H1 (cell line): ENCODE measurements around the gene CACNB4. TPM values are rescaled to one million over a fixed set of nuclear protein-coding genes. Genes with fewer than 3 reads are reported as not detected.

Experiments
- CTCF ChIA-PET: fragments of 300-600 bp; sonication (Branson Sonifier 250); formaldehyde crosslinking; loops from one replicate; lab custom pipeline; 2021; ENCODE audit not compliant: partially characterized antibody; lab: Charles Lee
- POLR2A ChIA-PET: fragments of 300-600 bp; sonication (Branson Sonifier 250); formaldehyde crosslinking; loops from one replicate; lab custom pipeline; 2021; ENCODE audit warnings: inconsistent platforms; ENCODE audit not compliant: partially characterized antibody; lab: Charles Lee
- DNase-seq, 2 experiments: peaks; one replicate each; pipeline versions ENCODE4 v3.0.0 to v3.0.0-alpha.2; 2010 to 2022; ENCODE audit warnings: low spot score in 2 of 2, low read depth in 1 of 2, mixed read lengths in 1 of 2
- FAIRE-seq: peaks from 2 replicates; lab custom pipeline; 2011; peaks lifted over from hg19 to GRCh38; lab: Jason Lieb, UNC
- H2AFZ ChIP-seq: 2 replicates; pipeline ENCODE4 v1.8.1; 2012; ENCODE audit warnings: low read length, inconsistent platforms
- H2AK5ac ChIP-seq: 2 replicates; pipeline ENCODE4 v1.6.1; 2013; ENCODE audit warnings: low read depth, low read length
- H2BK120ac ChIP-seq: replicated peaks from 2 replicates; pipeline ENCODE3; 2013; ENCODE audit warnings: low read depth, low read length, inconsistent platforms
- H2BK12ac ChIP-seq: 2 replicates; pipeline ENCODE4 v1.6.1; 2013; ENCODE audit warnings: low read depth, low read length
- H2BK15ac ChIP-seq: 2 replicates; pipeline ENCODE4 v1.6.1; 2013; ENCODE audit warnings: low read length
- H2BK20ac ChIP-seq: 2 replicates; pipeline ENCODE4 v1.6.1; 2013; ENCODE audit warnings: low read length
- H2BK5ac ChIP-seq: 2 replicates; pipeline ENCODE4 v1.6.1; 2013; ENCODE audit warnings: low read depth, low read length
- H3K14ac ChIP-seq: 2 replicates; pipeline ENCODE4 v1.6.1; 2013; ENCODE audit warnings: inconsistent platforms; ENCODE audit not compliant: insufficient read length
- H3K18ac ChIP-seq: 2 replicates; pipeline ENCODE4 v1.6.1; 2013; ENCODE audit warnings: low read length; ENCODE audit errors: extremely low read depth
- H3K23ac ChIP-seq: 2 replicates; pipeline ENCODE4 v1.6.1; 2013; ENCODE audit warnings: inconsistent platforms; ENCODE audit not compliant: insufficient read length
- H3K23me2 ChIP-seq: 2 replicates; pipeline ENCODE4 v1.6.1; 2013; ENCODE audit warnings: low read depth, low read length
- H3K27ac ChIP-seq: 2 replicates; pipeline ENCODE4 v1.6.1; 2011; ENCODE audit warnings: low read depth, low read length, inconsistent platforms
- H3K27me3 ChIP-seq, 4 experiments: replicated peaks in 1 of 4; 1 replicate in 1 of 4; 2 replicates in 3 of 4; pipeline versions ENCODE4 v1.6.1 to v1.8.1; 2011 to 2013; ENCODE audit warnings: low read length in 3 of 4, mild to moderate bottlenecking in 3 of 4, inconsistent platforms in 2 of 4, mixed read lengths in 2 of 4, moderate library complexity in 1 of 4; ENCODE audit not compliant: control insufficient read depth in 3 of 4, insufficient read depth in 3 of 4; ENCODE audit errors: extremely low read depth in 1 of 4
- H3K36me3 ChIP-seq, 4 experiments: 2 replicates each; pipeline versions ENCODE4 v1.6.1 to v1.8.1; 2011 to 2013; ENCODE audit warnings: mild to moderate bottlenecking in 4 of 4, low read length in 3 of 4, moderate library complexity in 2 of 4, control low read depth in 1 of 4, inconsistent platforms in 1 of 4; ENCODE audit not compliant: insufficient read depth in 4 of 4, control insufficient read depth in 2 of 4
- H3K4ac ChIP-seq: replicated peaks from 2 replicates; pipeline ENCODE3; 2013; ENCODE audit warnings: low read length, low read depth, mixed read lengths, inconsistent platforms; ENCODE audit not compliant: insufficient read length
- H3K4me1 ChIP-seq, 4 experiments: replicated peaks in 1 of 4; 1 replicate in 1 of 4; 2 replicates in 3 of 4; pipeline versions ENCODE4 v1.6.1 to v1.8.1; 2011 to 2013; ENCODE audit warnings: low read length in 3 of 4, inconsistent platforms in 2 of 4, mixed read lengths in 1 of 4; ENCODE audit not compliant: insufficient read depth in 4 of 4, control insufficient read depth in 3 of 4
- H3K4me2 ChIP-seq, 2 experiments: 2 replicates each; pipeline versions ENCODE4 v1.6.1 to v1.8.1; 2011 to 2013; ENCODE audit warnings: low read depth in 2 of 2, low read length in 2 of 2, control low read depth in 1 of 2, inconsistent platforms in 1 of 2, mild to moderate bottlenecking in 1 of 2; ENCODE audit not compliant: insufficient read depth in 1 of 2
- H3K4me3 ChIP-seq, 4 experiments: fragments of 200-600, 300-600 bp in 1 of 4; sonication (generic), shearing (Covaris generic), sonication (Bioruptor Twin) in 1 of 4; 2 replicates each; pipeline versions ENCODE4 v1.5.1 to v1.8.1; 2011 to 2016; ENCODE audit warnings: low read length in 4 of 4, low read depth in 3 of 4, control low read depth in 2 of 4, inconsistent platforms in 2 of 4, mild to moderate bottlenecking in 2 of 4, mixed read lengths in 1 of 4, moderate library complexity in 1 of 4; ENCODE audit not compliant: insufficient read depth in 2 of 4; ENCODE audit errors: extremely low read depth in 1 of 4
- H3K56ac ChIP-seq: replicated peaks from 2 replicates; pipeline ENCODE3; 2013; ENCODE audit warnings: low read depth, mild to moderate bottlenecking, mixed read lengths, low read length, inconsistent platforms; ENCODE audit not compliant: insufficient read length
- H3K79me1 ChIP-seq: 2 replicates; pipeline ENCODE4 v1.6.1; 2013; ENCODE audit warnings: low read depth, low read length, control low read depth
- H3K79me2 ChIP-seq, 2 experiments: 2 replicates each; pipeline versions ENCODE4 v1.6.1 to v1.8.1; 2012 to 2013; ENCODE audit warnings: low read length in 2 of 2, mild to moderate bottlenecking in 2 of 2, inconsistent platforms in 1 of 2; ENCODE audit not compliant: insufficient read depth in 2 of 2, control insufficient read depth in 1 of 2
- H3K9ac ChIP-seq, 4 experiments: replicated peaks in 1 of 4; 1 replicate in 1 of 4; 2 replicates in 3 of 4; pipeline versions ENCODE4 v1.6.1 to v1.8.1; 2011 to 2013; ENCODE audit warnings: low read depth in 3 of 4, low read length in 3 of 4, control low read depth in 2 of 4, mild to moderate bottlenecking in 2 of 4, moderate library complexity in 2 of 4, inconsistent platforms in 1 of 4; ENCODE audit errors: extremely low read depth in 1 of 4
- H3K9me3 ChIP-seq, 2 experiments: 2 replicates each; pipeline versions ENCODE4 v1.6.1 to v1.8.1; 2012 to 2013; ENCODE audit warnings: mild to moderate bottlenecking in 2 of 2, moderate library complexity in 2 of 2, control low read depth in 1 of 2, inconsistent platforms in 1 of 2, low read depth in 1 of 2, low read length in 1 of 2, mixed read lengths in 1 of 2; ENCODE audit not compliant: insufficient read depth in 2 of 2
- H4K20me1 ChIP-seq, 2 experiments: replicated peaks in 1 of 2; 2 replicates each; pipeline versions ENCODE3 to v1.8.1; 2011 to 2013; ENCODE audit warnings: inconsistent platforms in 2 of 2, low read length in 2 of 2, mild to moderate bottlenecking in 1 of 2; ENCODE audit not compliant: insufficient read depth in 2 of 2, control insufficient read depth in 1 of 2
- H4K5ac ChIP-seq: 2 replicates; pipeline ENCODE4 v1.6.1; 2013; ENCODE audit warnings: low read length, low read depth, mixed read lengths, inconsistent platforms; ENCODE audit not compliant: insufficient read length
- H4K8ac ChIP-seq: 2 replicates; pipeline ENCODE4 v1.8.0; 2013; ENCODE audit warnings: mild to moderate bottlenecking, moderate library complexity, low read length, inconsistent platforms; ENCODE audit not compliant: insufficient read depth; ENCODE audit errors: extremely low read depth
- H4K91ac ChIP-seq: replicated peaks from 2 replicates; pipeline ENCODE3; 2013; ENCODE audit warnings: low read length, mixed read lengths, inconsistent platforms; ENCODE audit not compliant: insufficient read length
- BCL11A ChIP-seq, 2 experiments: IDR thresholded peaks; one replicate each; pipeline ENCODE4 v1.6.1; 2011; ENCODE audit warnings: low read depth in 2 of 2, low read length in 2 of 2, mild to moderate bottlenecking in 2 of 2
- CHD2 ChIP-seq: IDR thresholded peaks from 2 replicates; pipeline ENCODE4 v1.6.1; 2012; ENCODE audit warnings: low read length, improper control_type of control experiment
- CTBP2 ChIP-seq: IDR thresholded peaks from 2 replicates; pipeline ENCODE4 v1.7.0; 2011; ENCODE audit warnings: borderline replicate concordance, mild to moderate bottlenecking, moderate library complexity, mixed read lengths, low read length; ENCODE audit not compliant: insufficient read depth, insufficient read length
- GABPA ChIP-seq: IDR thresholded peaks from 2 replicates; pipeline ENCODE4 v1.6.1; 2011; ENCODE audit warnings: mild to moderate bottlenecking, low read length, moderate library complexity, borderline replicate concordance; ENCODE audit not compliant: insufficient read depth
- HDAC2 ChIP-seq, 2 experiments: fragments of 300-600 bp in 1 of 2; sonication (generic) in 1 of 2; IDR thresholded peaks; 2 replicates each; pipeline ENCODE4 v1.6.1; 2011 to 2012; ENCODE audit warnings: low read depth in 2 of 2, low read length in 2 of 2, mild to moderate bottlenecking in 2 of 2, moderate library complexity in 2 of 2, borderline replicate concordance in 1 of 2, inconsistent platforms in 1 of 2
- HDAC6 ChIP-seq: IDR thresholded peaks from one replicate; pipeline ENCODE4 v1.7.1; 2012; ENCODE audit warnings: low read depth, mild to moderate bottlenecking, inconsistent platforms, low read length, moderate library complexity
- KDM4A ChIP-seq: IDR thresholded peaks from one replicate; pipeline ENCODE4 v1.7.1; 2012; ENCODE audit warnings: low read depth, mild to moderate bottlenecking, moderate library complexity, low read length, inconsistent platforms; ENCODE audit not compliant: severe bottlenecking
- NRF1 ChIP-seq: IDR thresholded peaks from 2 replicates; pipeline ENCODE4 v1.6.1; 2011; ENCODE audit warnings: mild to moderate bottlenecking, low read depth, low read length, improper control_type of control experiment
- PHF8 ChIP-seq: fragments of 200-600 bp; sonication (generic); conservative IDR thresholded peaks from 2 replicates; pipeline ENCODE4 v1.7.1; 2012; ENCODE audit warnings: low read depth, mild to moderate bottlenecking, inconsistent platforms, low read length, moderate library complexity
- POLR2A ChIP-seq, 2 experiments: IDR thresholded peaks; 1 replicate in 1 of 2; 2 replicates in 1 of 2; pipeline ENCODE4 v1.6.1; 2011; ENCODE audit warnings: low read depth in 2 of 2, low read length in 2 of 2, mild to moderate bottlenecking in 2 of 2; ENCODE audit errors: control extremely low read depth in 1 of 2
- SAP30 ChIP-seq: fragments of 300-600 bp; sonication (generic); IDR thresholded peaks from 2 replicates; pipeline ENCODE4 v1.7.1; 2012; ENCODE audit warnings: low read length, moderate library complexity, mild to moderate bottlenecking, inconsistent platforms; ENCODE audit not compliant: insufficient read depth, insufficient replicate concordance
- SP4 ChIP-seq: IDR thresholded peaks from 2 replicates; pipeline ENCODE4 v1.6.1; 2012; ENCODE audit warnings: low read length, inconsistent platforms
- TAF1 ChIP-seq: IDR thresholded peaks from 2 replicates; pipeline ENCODE4 v1.6.1; 2011; ENCODE audit warnings: mild to moderate bottlenecking, low read depth, low read length
- TCF12 ChIP-seq: IDR thresholded peaks from 2 replicates; pipeline ENCODE4 v1.6.1; 2011; ENCODE audit warnings: low read depth, mild to moderate bottlenecking, low read length
- ZNF274 ChIP-seq: IDR thresholded peaks from 2 replicates; pipeline ENCODE4 v1.7.0; 2012; ENCODE audit warnings: low read length, borderline replicate concordance; ENCODE audit errors: extremely low read depth
- WGBS, 2 experiments: shearing (Covaris generic) in 1 of 2; methylation state at CpG; one replicate each; pipeline versions ENCODE4 v1.1.6 to v1.1.7; 2013 to 2015; ENCODE audit warnings: low lambda C conversion rate in 2 of 2, mixed read lengths in 2 of 2, inconsistent platforms in 1 of 2, low coverage in 1 of 2, missing lambda C conversion rate in 1 of 2; ENCODE audit not compliant: insufficient replicate concordance in 2 of 2, insufficient coverage in 1 of 2, insufficient read length in 1 of 2; ENCODE audit errors: extremely low coverage in 1 of 2, missing lambda C conversion rate in 1 of 2; 5-methylcytosine and 5-hydroxymethylcytosine counted together
- polyA plus RNA-seq, 7 experiments: library from polyadenylated mRNA; depleted of rRNA in 3 of 7; stranded (reverse) in 5 of 7; unstranded in 2 of 7; fragments of >200 nt in 5 of 7; fragments of 200-250 nt in 2 of 7; gene quantifications; 1 replicate in 5 of 7; 2 replicates in 1 of 7; 4 replicates in 1 of 7; pipeline versions ENCODE4 v1.2.1 to v1.2.3, GENCODE V29; 2011 to 2013; ENCODE audit warnings: missing spikeins in 2 of 7, mixed read lengths in 2 of 7
- total RNA-seq: library from RNA; stranded (reverse); fragmentation: NEBNext Ultra II Directional; extraction: Animal tissue kit (Norgen Biotek cat#: 25700); gene quantifications from 2 replicates; pipeline ENCODE4 v1.2.1, GENCODE V29; 2021

Gene CACNB4
- total and polyA plus RNA-seq, 2 of the 8 experiments (the other 6 are each of a cell fraction or from before 2014, with no cell fraction given): 2.0 to 4.0 TPM

- no peaks in the 10 kb centered on the region for H3K23me2 ChIP-seq
- H3K79me2 ChIP-seq: no peaks in the 10 kb centered on the region
- H2BK120ac ChIP-seq: no peak overlapping the region
- H2AFZ ChIP-seq: no peak overlapping the region
- H3K23ac ChIP-seq: no peak overlapping the region
- H2BK5ac ChIP-seq: no peak overlapping the region
- no peak overlapping the region for H4K5ac ChIP-seq
- H3K27me3 ChIP-seq: no peaks in the 10 kb centered on the region
- H3K4ac ChIP-seq: no peak overlapping the region
- no peaks in the 10 kb centered on the region for H3K9me3 ChIP-seq
- H4K91ac ChIP-seq: no peak overlapping the region
- H3K4me3 ChIP-seq: no peak overlapping the region
- H3K27ac ChIP-seq: no peak overlapping the region
- no peak overlapping the region for H3K9ac ChIP-seq
- no peak overlapping the region for H2BK12ac ChIP-seq
- POLR2A ChIA-PET: interaction anchor here (1.0 kb wide), 1 partner anchor 8 kb away, joined by 3 read pairs; no protein-coding TSS in a partner anchor
- FAIRE-seq (no peak), DNase-seq (no peak)
- H3K36me3 ChIP-seq: no peaks in the 10 kb centered on the region
- no peak overlapping the region for H3K14ac ChIP-seq
- 90% methylated on average over 4 of the region's 4 CpGs; no CpG with 5 or more reads in 1 of the 2 experiments for WGBS, 2 experiments
- H4K20me1 ChIP-seq: no peaks in the 10 kb centered on the region
- no peaks in the 10 kb centered on the region for H3K4me1 ChIP-seq
- H2BK15ac ChIP-seq: no peak overlapping the region
- H3K18ac ChIP-seq: no peak overlapping the region
- H3K4me2 ChIP-seq: no peak overlapping the region
- no peak overlapping the region for H3K56ac ChIP-seq
- no peak overlapping the region for H2AK5ac ChIP-seq
- no peak overlapping the region for H4K8ac ChIP-seq
- H2BK20ac ChIP-seq: no peak overlapping the region
- CTCF ChIA-PET: no interaction called here
- no peaks in the 10 kb centered on the region for H3K79me1 ChIP-seq
- no peak for TF ChIP-seq BCL11A (IDR thresholded peaks at IDR 0.05; ENCODE audit: low read depth in 2 of 2, low read length in 2 of 2)
- no peak for TF ChIP-seq CHD2
- no peak for TF ChIP-seq TCF12
- no peak for TF ChIP-seq SAP30
- no peak for TF ChIP-seq SP4
- TF ChIP-seq KDM4A: no peak
- TF ChIP-seq POLR2A (IDR thresholded peaks at IDR 0.05; ENCODE audit: control extremely low read depth in 1 of 2, low read depth in 2 of 2, low read length in 2 of 2): no peak
- TF ChIP-seq NRF1: no peak
- TF ChIP-seq PHF8: no peak
- TF ChIP-seq HDAC6: no peak
- TF ChIP-seq HDAC2 (IDR thresholded peaks at IDR 0.05; ENCODE audit: borderline replicate concordance in 1 of 2, low read depth in 2 of 2, low read length in 2 of 2): no peak
- no peak for TF ChIP-seq GABPA
- TF ChIP-seq CTBP2: no peak
- no peak for TF ChIP-seq ZNF274
- no peak for TF ChIP-seq TAF1
These were observed 133.0 kb downstream of the CACNB4 start for GRCh38 chr2:151965884-151966283.
